Measurements from ENCODE around the gene SEPTIN5. TPM values are rescaled to one million over a fixed set of nuclear protein-coding genes. Genes with fewer than 3 reads are reported as not detected.

The SEPTIN5 gene
- total and polyA plus RNA-seq, 9 of the 15 experiments (the other 6 are each of a cell fraction or from before 2014, with no cell fraction given): 0.03 to 195 (median 119) TPM

DNA sequence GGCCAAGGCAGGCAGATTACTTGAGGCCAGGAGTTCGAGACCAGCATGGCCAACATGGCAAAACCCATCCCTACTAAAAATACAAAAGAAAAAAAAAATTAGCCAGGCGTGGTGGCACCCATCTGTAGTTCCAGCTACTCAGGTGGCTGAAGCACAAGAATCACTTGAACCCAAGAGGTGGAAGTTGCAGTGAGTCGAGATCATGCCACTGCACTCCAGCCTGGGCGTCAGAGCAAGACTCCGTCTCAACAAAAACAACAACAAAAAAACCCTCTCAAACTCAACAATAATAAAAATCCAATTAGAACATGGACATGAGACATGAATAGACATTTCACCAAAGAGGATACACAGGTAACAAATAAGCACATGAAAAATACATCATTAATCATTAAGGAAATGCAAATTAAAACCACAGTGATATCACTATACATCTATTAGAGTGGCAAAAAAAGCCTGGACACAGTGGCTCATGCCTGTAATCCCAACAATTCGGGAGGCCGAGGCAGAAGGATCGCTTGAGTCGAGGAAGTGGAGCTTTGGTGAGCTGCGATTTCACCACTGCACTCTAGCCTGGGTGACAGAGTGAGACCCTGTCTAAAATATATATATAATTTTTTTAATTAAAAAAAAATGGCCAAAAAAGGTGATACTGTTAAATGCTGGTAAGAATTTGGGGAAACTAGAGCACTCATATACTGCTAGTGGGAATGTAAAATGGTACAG lies 12.7 kb upstream of the SEPTIN5 start (continued):
- TF ChIP-seq, protein P1, sequence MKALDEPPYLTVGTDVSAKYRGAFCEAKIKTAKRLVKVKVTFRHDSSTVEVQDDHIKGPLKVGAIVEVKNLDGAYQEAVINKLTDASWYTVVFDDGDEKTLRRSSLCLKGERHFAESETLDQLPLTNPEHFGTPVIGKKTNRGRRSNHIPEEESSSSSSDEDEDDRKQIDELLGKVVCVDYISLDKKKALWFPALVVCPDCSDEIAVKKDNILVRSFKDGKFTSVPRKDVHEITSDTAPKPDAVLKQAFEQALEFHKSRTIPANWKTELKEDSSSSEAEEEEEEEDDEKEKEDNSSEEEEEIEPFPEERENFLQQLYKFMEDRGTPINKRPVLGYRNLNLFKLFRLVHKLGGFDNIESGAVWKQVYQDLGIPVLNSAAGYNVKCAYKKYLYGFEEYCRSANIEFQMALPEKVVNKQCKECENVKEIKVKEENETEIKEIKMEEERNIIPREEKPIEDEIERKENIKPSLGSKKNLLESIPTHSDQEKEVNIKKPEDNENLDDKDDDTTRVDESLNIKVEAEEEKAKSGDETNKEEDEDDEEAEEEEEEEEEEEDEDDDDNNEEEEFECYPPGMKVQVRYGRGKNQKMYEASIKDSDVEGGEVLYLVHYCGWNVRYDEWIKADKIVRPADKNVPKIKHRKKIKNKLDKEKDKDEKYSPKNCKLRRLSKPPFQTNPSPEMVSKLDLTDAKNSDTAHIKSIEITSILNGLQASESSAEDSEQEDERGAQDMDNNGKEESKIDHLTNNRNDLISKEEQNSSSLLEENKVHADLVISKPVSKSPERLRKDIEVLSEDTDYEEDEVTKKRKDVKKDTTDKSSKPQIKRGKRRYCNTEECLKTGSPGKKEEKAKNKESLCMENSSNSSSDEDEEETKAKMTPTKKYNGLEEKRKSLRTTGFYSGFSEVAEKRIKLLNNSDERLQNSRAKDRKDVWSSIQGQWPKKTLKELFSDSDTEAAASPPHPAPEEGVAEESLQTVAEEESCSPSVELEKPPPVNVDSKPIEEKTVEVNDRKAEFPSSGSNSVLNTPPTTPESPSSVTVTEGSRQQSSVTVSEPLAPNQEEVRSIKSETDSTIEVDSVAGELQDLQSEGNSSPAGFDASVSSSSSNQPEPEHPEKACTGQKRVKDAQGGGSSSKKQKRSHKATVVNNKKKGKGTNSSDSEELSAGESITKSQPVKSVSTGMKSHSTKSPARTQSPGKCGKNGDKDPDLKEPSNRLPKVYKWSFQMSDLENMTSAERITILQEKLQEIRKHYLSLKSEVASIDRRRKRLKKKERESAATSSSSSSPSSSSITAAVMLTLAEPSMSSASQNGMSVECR (CRISPR knock-in tag; IDR thresholded peaks at IDR 0.05): no peak
- TF ChIP-seq CAMTA2 (CRISPR knock-in tag; conservative IDR thresholded peaks at IDR 0.05): no peak
- no peak for TF ChIP-seq TBP (optimal IDR thresholded peaks at IDR 0.05; ENCODE audit: low read depth, low read length)
- no peak for TF ChIP-seq ASH1L (IDR thresholded peaks at IDR 0.05; ENCODE audit: borderline replicate concordance, low read depth, partially characterized antibody)
- TF ChIP-seq BCOR (IDR thresholded peaks at IDR 0.05): 0 out of 2 replicates have a peak, but pooled peaks have one; percentile 13
- TF ChIP-seq CSDE1 (IDR thresholded peaks at IDR 0.05): no peak
- 0 out of 2 replicates have a peak, but pooled peaks have one; percentile 53 for TF ChIP-seq PHB2 (IDR thresholded peaks at IDR 0.05; ENCODE audit: low read depth)
- TF ChIP-seq ZNF584 (CRISPR knock-in tag; IDR thresholded peaks at IDR 0.05; ENCODE audit: low read depth): no peak
- TF ChIP-seq TFAM (CRISPR knock-in tag; conservative IDR thresholded peaks at IDR 0.05): no peak
- TF ChIP-seq NFE2L1 (tag; IDR thresholded peaks at IDR 0.05; ENCODE audit: borderline replicate concordance, low read depth): no peak
- TF ChIP-seq, protein P2, sequence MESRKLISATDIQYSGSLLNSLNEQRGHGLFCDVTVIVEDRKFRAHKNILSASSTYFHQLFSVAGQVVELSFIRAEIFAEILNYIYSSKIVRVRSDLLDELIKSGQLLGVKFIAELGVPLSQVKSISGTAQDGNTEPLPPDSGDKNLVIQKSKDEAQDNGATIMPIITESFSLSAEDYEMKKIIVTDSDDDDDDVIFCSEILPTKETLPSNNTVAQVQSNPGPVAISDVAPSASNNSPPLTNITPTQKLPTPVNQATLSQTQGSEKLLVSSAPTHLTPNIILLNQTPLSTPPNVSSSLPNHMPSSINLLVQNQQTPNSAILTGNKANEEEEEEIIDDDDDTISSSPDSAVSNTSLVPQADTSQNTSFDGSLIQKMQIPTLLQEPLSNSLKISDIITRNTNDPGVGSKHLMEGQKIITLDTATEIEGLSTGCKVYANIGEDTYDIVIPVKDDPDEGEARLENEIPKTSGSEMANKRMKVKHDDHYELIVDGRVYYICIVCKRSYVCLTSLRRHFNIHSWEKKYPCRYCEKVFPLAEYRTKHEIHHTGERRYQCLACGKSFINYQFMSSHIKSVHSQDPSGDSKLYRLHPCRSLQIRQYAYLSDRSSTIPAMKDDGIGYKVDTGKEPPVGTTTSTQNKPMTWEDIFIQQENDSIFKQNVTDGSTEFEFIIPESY (CRISPR knock-in tag; IDR thresholded peaks at IDR 0.05): no peak
- TF ChIP-seq, protein P3, sequence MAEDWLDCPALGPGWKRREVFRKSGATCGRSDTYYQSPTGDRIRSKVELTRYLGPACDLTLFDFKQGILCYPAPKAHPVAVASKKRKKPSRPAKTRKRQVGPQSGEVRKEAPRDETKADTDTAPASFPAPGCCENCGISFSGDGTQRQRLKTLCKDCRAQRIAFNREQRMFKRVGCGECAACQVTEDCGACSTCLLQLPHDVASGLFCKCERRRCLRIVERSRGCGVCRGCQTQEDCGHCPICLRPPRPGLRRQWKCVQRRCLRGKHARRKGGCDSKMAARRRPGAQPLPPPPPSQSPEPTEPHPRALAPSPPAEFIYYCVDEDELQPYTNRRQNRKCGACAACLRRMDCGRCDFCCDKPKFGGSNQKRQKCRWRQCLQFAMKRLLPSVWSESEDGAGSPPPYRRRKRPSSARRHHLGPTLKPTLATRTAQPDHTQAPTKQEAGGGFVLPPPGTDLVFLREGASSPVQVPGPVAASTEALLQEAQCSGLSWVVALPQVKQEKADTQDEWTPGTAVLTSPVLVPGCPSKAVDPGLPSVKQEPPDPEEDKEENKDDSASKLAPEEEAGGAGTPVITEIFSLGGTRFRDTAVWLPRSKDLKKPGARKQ (CRISPR knock-in tag; IDR thresholded peaks at IDR 0.05): no peak
- no peak for TF ChIP-seq ZNF764 (CRISPR knock-in tag; IDR thresholded peaks at IDR 0.05; ENCODE audit: low read depth)
- TF ChIP-seq POLR2A (conservative IDR thresholded peaks at IDR 0.05): no peak
- no peak for TF ChIP-seq ZNF561 (CRISPR knock-in tag; conservative IDR thresholded peaks at IDR 0.05)
- TF ChIP-seq ZNF3 (CRISPR knock-in tag; IDR thresholded peaks at IDR 0.05): no peak
- no peak for TF ChIP-seq BHLHE40 (IDR thresholded peaks at IDR 0.05; ENCODE audit: low read length)
- 0 out of 4 replicates have a peak, but pooled peaks of 1 of the 2 experiments have one; percentile 23 for TF ChIP-seq MCM7 (IDR thresholded peaks at IDR 0.05)
- no peak for TF ChIP-seq ZNF717 (CRISPR knock-in tag; IDR thresholded peaks at IDR 0.05)
